Adrenal gland (tissue), 19 donors: ENCODE results near the gene WDR17. TPM values are rescaled to one million over a fixed set of nuclear protein-coding genes. Genes with fewer than 3 reads are reported as not detected.

Source experiments
- DNase-seq, 7 donors: peaks; one replicate each; pipeline ENCODE4 v3.0.0-alpha.2; 2019 to 2020
- H3K27ac ChIP-seq, 5 donors: fragments of 200-600 bp; sonication (generic) in 4 of 5; 1 replicate in 3 of 5; 2 replicates in 2 of 5; pipeline versions ENCODE4 v1.5.1 to v1.8.0; 2016 to 2020; ENCODE audit warnings: mild to moderate bottlenecking in 1 of 5
- H3K27me3 ChIP-seq: fragments of 200-600 bp; 2 replicates; pipeline ENCODE4 v1.8.0; 2021
- H3K36me3 ChIP-seq, 2 donors: fragments of 200-600 bp; replicated peaks in 1 of 2; 1 replicate in 1 of 2; 2 replicates in 1 of 2; pipeline versions ENCODE4 v1.5.1 to v1.8.0; 2018 to 2022
- H3K4me1 ChIP-seq, 2 donors: fragments of 200-600 bp; replicated peaks in 1 of 2; 1 replicate in 1 of 2; 2 replicates in 1 of 2; pipeline versions ENCODE4 v1.5.1 to v1.8.0; 2018 to 2021
- H3K4me3 ChIP-seq, 4 donors: fragments of 200-600 bp; sonication (generic) in 3 of 4; one replicate each; pipeline ENCODE4 v1.5.1; 2016 to 2018
- H3K9me3 ChIP-seq, 3 donors: fragments of 200-600 bp; sonication (generic) in 1 of 3; replicated peaks in 1 of 3; 1 replicate in 2 of 3; 2 replicates in 1 of 3; pipeline versions ENCODE4 v1.5.1 to v1.8.0; 2016 to 2021
- CTCF ChIP-seq, 6 experiments: fragments of 450-650 bp in 4 of 6; fragments of 200-600 bp in 2 of 6; sonication (generic) in 1 of 6; IDR thresholded peaks; 1 replicate in 5 of 6; 2 replicates in 1 of 6; pipeline versions ENCODE4 v1.5.1 to v1.8.0; 2016 to 2021; ENCODE audit warnings: antibody characterized with exemption in 6 of 6, mild to moderate bottlenecking in 2 of 6, moderate library complexity in 1 of 6
- POLR2A ChIP-seq, 2 donors: fragments of 450-650 bp; IDR thresholded peaks; one replicate each; pipeline ENCODE4 v1.6.1; 2017; ENCODE audit warnings: antibody characterized with exemption in 2 of 2, mild to moderate bottlenecking in 2 of 2, moderate library complexity in 1 of 2
- WGBS, 4 donors: extraction: QIAGEN DNeasy Blood & Tissue Kit in 2 of 4; methylation state at CpG; one replicate each; pipeline versions ENCODE4 v1.1.5 to v1.1.7; 2013 to 2017; 5-methylcytosine and 5-hydroxymethylcytosine counted together
- intact Hi-C, 2 donors: fragments of 100-400 bp; cut with DNase I; formaldehyde crosslinking; loops; one replicate each; pipeline versions ENCODE4 v1.14.1 to v1.15.0; 2022 to 2023
- long read RNA-seq, 10 donors: library from polyadenylated mRNA in 3 of 10; unstranded in 2 of 10; stranded (forward) in 1 of 10; transcript quantifications; one replicate each; pipeline ENCODE4 v2.0.0 and lab custom pipeline, GENCODE V29; 2021 to 2026
- polyA plus RNA-seq, 3 donors: library from polyadenylated mRNA; stranded (reverse); fragments of 200-250 nt in 2 of 3; fragments of 350-450 nt in 1 of 3; fragmentation: Illumina TruSeq in 1 of 3; extraction: RNeasy Lipid Tissue Mini Kit (QIAGEN cat#74804) in 1 of 3; gene quantifications; one replicate each; pipeline ENCODE4 v1.2.3, GENCODE V29; 2013 to 2014
- total RNA-seq, 9 donors: library from RNA; depleted of rRNA in 4 of 9; stranded (reverse); fragments of >200 nt in 4 of 9; fragments of 120-200 nt in 1 of 9; fragmentation: NEBNext Ultra II Directional in 1 of 9; extraction: Animal tissue kit (Norgen Biotek cat#: 25700) in 1 of 9; gene quantifications; one replicate each; pipeline versions ENCODE4 v1.1.0 to v1.2.4, GENCODE V29; 2013 to 2023
- donor health status: healthy with polysubstance abuse.
- donor health status: Bipolar disorder and iron deficiency.
- donor health status: DM: yes; HTN: yes; CAD: no.
- donor health status: DM: no; HTN: no; CAD: no.
- donor health status: DM: no; HTN: no; CAD: no.
- donor health status: DM: yes; HTN: yes; CAD: no.

WDR17 gene
- total RNA-seq (1 to 10 TPM in 8 of 9 donors, under 1 TPM in 1; 0.97 to 6.2 (median 3.4) TPM), polyA plus RNA-seq (1 to 10 TPM in 2 of 3 donors, under 1 TPM in 1; 0.81 to 7.7 (median 1.5) TPM)
- long read RNA-seq, donor 1 = 0 reads
- long read RNA-seq, donor 2 = 0 reads
- long read RNA-seq, donor 3 = 0 reads
- long read RNA-seq, donor 4 = 0 reads
- long read RNA-seq, donor 5, partial matches to known transcripts = 0 of 3 reads
- long read RNA-seq, donor 5, other reads (novel, unspliced or antisense) = 3 of 3 reads
- long read RNA-seq, donor 6 = 0 reads
- long read RNA-seq, donor 7 = 0 reads
- long read RNA-seq, donor 8 = 0 reads
- long read RNA-seq, donor 9 = 0 reads
- long read RNA-seq, donor 10 = 0 reads

GRCh38 chr4:176065435-176066291, at the start of gene WDR17:
TSS of gene WDR17 (plus strand) at chr4:176065841. CDS start at chr4:176111581, 45,740 bp downstream.
- Histone ChIP-seq H3K36me3 (no peaks in the 10 kb centered on the region), H3K4me3 (peak within 1 kb of the TSS in 3 of 4 donors; percentile 40 to 78 (median 68)), H3K27me3 (no peaks in the 10 kb centered on the region), H3K9me3 (no peaks in the 10 kb centered on the region), H3K27ac (no peak within 1 kb of the TSS), H3K4me1 (no peaks in the 10 kb centered on the region)
- WGBS, 4 donors = 1 to 4% (median 2%) methylated on average over 16 to 55 of the region's 55 CpGs
- DNase-seq = peak; percentile 78 to 95 (median 87)
- intact Hi-C loops = no loop called here
- no peak for TF ChIP-seq CTCF (IDR thresholded peaks at IDR 0.05)
- no peak for TF ChIP-seq POLR2A (IDR thresholded peaks at IDR 0.05)

- Histone ChIP-seq H3K9me3 (no peaks in the 10 kb centered on the region), H3K27ac (no peak overlapping the region), H3K4me3 (no peak overlapping the region), H3K4me1 (no peaks in the 10 kb centered on the region), H3K36me3 (no peaks in the 10 kb centered on the region), H3K27me3 (no peaks in the 10 kb centered on the region)
- TF ChIP-seq POLR2A (IDR thresholded peaks at IDR 0.05) = no peak
- 63 to 70% (median 65%) methylated on average over 4 of the region's 4 CpGs for WGBS, 4 donors
- intact Hi-C loops = no loop called here
- no peak for DNase-seq
Measured at GRCh38 chr4:176016601-176017000, 49.0 kb upstream of the WDR17 start.

- Histone ChIP-seq H3K27ac (no peak overlapping the region), H3K27me3 (no peaks in the 10 kb centered on the region), H3K4me3 (no peak overlapping the region), H3K4me1 (no peaks in the 10 kb centered on the region), H3K36me3 (no peaks in the 10 kb centered on the region), H3K9me3 (no peaks in the 10 kb centered on the region)
- DNase-seq = no peak
- WGBS, 4 donors = 55 to 61% (median 57%) methylated on average over 5 of the region's 5 CpGs
- intact Hi-C loops = no loop called here
- TF ChIP-seq POLR2A (IDR thresholded peaks at IDR 0.05) (no peak), CTCF (IDR thresholded peaks at IDR 0.05) (no peak)
Measured at GRCh38 chr4:176020481-176021085, 45.1 kb upstream of the WDR17 start.

GRCh38 chr4:176030391-176030790, 35.2 kb upstream of the WDR17 start:
- Histone ChIP-seq H3K27ac (no peak overlapping the region), H3K4me1 (no peaks in the 10 kb centered on the region), H3K9me3 (no peaks in the 10 kb centered on the region), H3K36me3 (no peaks in the 10 kb centered on the region), H3K4me3 (no peak overlapping the region), H3K27me3 (no peaks in the 10 kb centered on the region)
- WGBS, 4 donors = 72 to 83% (median 77%) methylated on average over 2 of the region's 2 CpGs
- no peak for DNase-seq
- intact Hi-C loops = loop anchor here in 1 of 2 donors (5.0 kb wide), 1 partner anchor 312 kb away; no protein-coding TSS in a partner anchor
- no peak for TF ChIP-seq POLR2A (IDR thresholded peaks at IDR 0.05)
- no peak for TF ChIP-seq CTCF (IDR thresholded peaks at IDR 0.05)
